Measurements from ENCODE around the gene TRPM5. TPM values are rescaled to one million over a fixed set of nuclear protein-coding genes. Genes with fewer than 3 reads are reported as not detected.

The TRPM5 gene
- total RNA-seq, 1 donor from 2014 or later: 0.46 TPM

GRCh38 chr11:2453436-2453835 is 9.1 kb upstream of the TRPM5 start:
- no peaks in the 10 kb centered on the region for H3K4me1 Mint-ChIP-seq (ENCODE audit: low read depth)
- H3K27ac Mint-ChIP-seq: no peak overlapping the region
- H3K9me3 Mint-ChIP-seq (ENCODE audit: low read depth): peaks cover 5% of the 10 kb centered on the region
- peaks cover 72% of the 10 kb centered on the region for H3K27me3 Mint-ChIP-seq
- TF ChIP-seq CTCF (IDR thresholded peaks at IDR 0.05; ENCODE audit: unreplicated experiment): no peak
- H3K4me3 Mint-ChIP-seq (ENCODE audit: low read depth): no peak overlapping the region
- no peaks in the 10 kb centered on the region for H3K36me3 Mint-ChIP-seq (ENCODE audit: insufficient read depth)
- DNase-seq (ENCODE audit: low spot score, unreplicated experiment): no peak

- no peak overlapping the region for H3K4me3 Mint-ChIP-seq (ENCODE audit: low read depth)
- no peaks in the 10 kb centered on the region for H3K4me1 Mint-ChIP-seq (ENCODE audit: low read depth)
- no peaks in the 10 kb centered on the region for H3K36me3 Mint-ChIP-seq (ENCODE audit: insufficient read depth)
- peaks cover 69% of the 10 kb centered on the region for H3K27me3 Mint-ChIP-seq
- no peak overlapping the region for H3K27ac Mint-ChIP-seq
- TF ChIP-seq CTCF (IDR thresholded peaks at IDR 0.05; ENCODE audit: unreplicated experiment): no peak
- DNase-seq (ENCODE audit: low spot score, unreplicated experiment): no peak
- H3K9me3 Mint-ChIP-seq (ENCODE audit: low read depth): peaks cover 5% of the 10 kb centered on the region
Measured at GRCh38 chr11:2452321-2453012, 8.2 kb upstream of the TRPM5 start.

- TF ChIP-seq CTCF (IDR thresholded peaks at IDR 0.05; ENCODE audit: unreplicated experiment): no peak
- Mint-ChIP-seq H3K27me3 (peaks cover 69% of the 10 kb centered on the region), H3K36me3 (ENCODE audit: insufficient read depth) (no peaks in the 10 kb centered on the region), H3K4me1 (ENCODE audit: low read depth) (no peaks in the 10 kb centered on the region), H3K4me3 (ENCODE audit: low read depth) (no peak overlapping the region), H3K27ac (no peak overlapping the region), H3K9me3 (ENCODE audit: low read depth) (peaks cover 5% of the 10 kb centered on the region)
- DNase-seq (ENCODE audit: low spot score, unreplicated experiment): no peak
Measured at GRCh38 chr11:2451916-2452315, 7.6 kb upstream of the TRPM5 start.

GRCh38 chr11:2451336-2451735 is 7.0 kb upstream of the TRPM5 start:
- Mint-ChIP-seq H3K36me3 (ENCODE audit: insufficient read depth) (no peaks in the 10 kb centered on the region), H3K27me3 (peaks cover 69% of the 10 kb centered on the region), H3K27ac (no peak overlapping the region), H3K4me1 (ENCODE audit: low read depth) (no peaks in the 10 kb centered on the region), H3K9me3 (ENCODE audit: low read depth) (peaks cover 5% of the 10 kb centered on the region), H3K4me3 (ENCODE audit: low read depth) (no peak overlapping the region)
- TF ChIP-seq CTCF (IDR thresholded peaks at IDR 0.05; ENCODE audit: unreplicated experiment): no peak
- DNase-seq (ENCODE audit: low spot score, unreplicated experiment): no peak

GRCh38 chr11:2450321-2451041 is 6.2 kb upstream of the TRPM5 start:
- H3K36me3 Mint-ChIP-seq (ENCODE audit: insufficient read depth): no peaks in the 10 kb centered on the region
- H3K27me3 Mint-ChIP-seq: peaks cover 69% of the 10 kb centered on the region
- no peak overlapping the region for H3K4me3 Mint-ChIP-seq (ENCODE audit: low read depth)
- TF ChIP-seq CTCF (IDR thresholded peaks at IDR 0.05; ENCODE audit: unreplicated experiment): no peak
- no peaks in the 10 kb centered on the region for H3K4me1 Mint-ChIP-seq (ENCODE audit: low read depth)
- DNase-seq (ENCODE audit: low spot score, unreplicated experiment): no peak
- H3K9me3 Mint-ChIP-seq (ENCODE audit: low read depth): peaks cover 3% of the 10 kb centered on the region
- no peak overlapping the region for H3K27ac Mint-ChIP-seq

Data from progenitor cell of endocrine pancreas (in vitro differentiated cells).